Measurements from ENCODE around the gene MYO1H. TPM values are rescaled to one million over a fixed set of nuclear protein-coding genes. Genes with fewer than 3 reads are reported as not detected.

Gene MYO1H
- total and polyA plus RNA-seq, 8 donors = 0.20 to 0.93 (median 0.32) TPM

- peaks cover 0 to 5% of the 10 kb centered on the region in 2 donors for H3K27me3 ChIP-seq
- DNase-seq (no peak), ATAC-seq (no peak)
- TF ChIP-seq, protein P1, sequence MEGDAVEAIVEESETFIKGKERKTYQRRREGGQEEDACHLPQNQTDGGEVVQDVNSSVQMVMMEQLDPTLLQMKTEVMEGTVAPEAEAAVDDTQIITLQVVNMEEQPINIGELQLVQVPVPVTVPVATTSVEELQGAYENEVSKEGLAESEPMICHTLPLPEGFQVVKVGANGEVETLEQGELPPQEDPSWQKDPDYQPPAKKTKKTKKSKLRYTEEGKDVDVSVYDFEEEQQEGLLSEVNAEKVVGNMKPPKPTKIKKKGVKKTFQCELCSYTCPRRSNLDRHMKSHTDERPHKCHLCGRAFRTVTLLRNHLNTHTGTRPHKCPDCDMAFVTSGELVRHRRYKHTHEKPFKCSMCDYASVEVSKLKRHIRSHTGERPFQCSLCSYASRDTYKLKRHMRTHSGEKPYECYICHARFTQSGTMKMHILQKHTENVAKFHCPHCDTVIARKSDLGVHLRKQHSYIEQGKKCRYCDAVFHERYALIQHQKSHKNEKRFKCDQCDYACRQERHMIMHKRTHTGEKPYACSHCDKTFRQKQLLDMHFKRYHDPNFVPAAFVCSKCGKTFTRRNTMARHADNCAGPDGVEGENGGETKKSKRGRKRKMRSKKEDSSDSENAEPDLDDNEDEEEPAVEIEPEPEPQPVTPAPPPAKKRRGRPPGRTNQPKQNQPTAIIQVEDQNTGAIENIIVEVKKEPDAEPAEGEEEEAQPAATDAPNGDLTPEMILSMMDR (IDR thresholded peaks at IDR 0.05) = no peak
- H3K27ac ChIP-seq = no peak overlapping the region
- H3K4me1 ChIP-seq = no peaks in the 10 kb centered on the region
- intact Hi-C loops (cut with DNase I) = no loop called here
- no peaks in the 10 kb centered on the region for H3K9me3 ChIP-seq
- no peak overlapping the region for H3K4me3 ChIP-seq
- H3K36me3 ChIP-seq = no peaks in the 10 kb centered on the region
These were observed 17.1 kb upstream of the MYO1H start for GRCh38 chr12:109330282-109331230.

GRCh38 chr12:109331301-109331952 is 16.3 kb upstream of the MYO1H start:
- Histone ChIP-seq H3K4me3 (no peak overlapping the region), H3K9me3 (no peaks in the 10 kb centered on the region), H3K4me1 (no peaks in the 10 kb centered on the region), H3K27ac (no peak overlapping the region), H3K27me3 (peaks cover 0 to 5% of the 10 kb centered on the region in 2 donors), H3K36me3 (no peaks in the 10 kb centered on the region)
- ATAC-seq = no peak
- DNase-seq = no peak
- intact Hi-C loops (cut with DNase I) = no loop called here
- TF ChIP-seq, protein P1 (IDR thresholded peaks at IDR 0.05) = no peak

GRCh38 chr12:109334887-109335286 is 12.8 kb upstream of the MYO1H start:
- no peak for DNase-seq
- intact Hi-C loops (cut with DNase I) = no loop called here
- no peak for ATAC-seq
- Histone ChIP-seq H3K9me3 (no peaks in the 10 kb centered on the region), H3K36me3 (no peaks in the 10 kb centered on the region), H3K4me3 (no peak overlapping the region), H3K27ac (no peak overlapping the region), H3K27me3 (no peaks in the 10 kb centered on the region), H3K4me1 (no peaks in the 10 kb centered on the region)
- TF ChIP-seq, protein P1 (IDR thresholded peaks at IDR 0.05) = no peak

GRCh38 chr12:109336593-109336992 is 11.1 kb upstream of the MYO1H start:
- TF ChIP-seq, protein P1 (IDR thresholded peaks at IDR 0.05) = no peak
- ATAC-seq = no peak
- peaks cover 0 to 5% of the 10 kb centered on the region in 2 donors for H3K27me3 ChIP-seq
- intact Hi-C loops (cut with DNase I) = no loop called here
- no peak overlapping the region for H3K4me3 ChIP-seq
- no peaks in the 10 kb centered on the region for H3K4me1 ChIP-seq
- H3K27ac ChIP-seq = no peak overlapping the region
- H3K9me3 ChIP-seq = no peaks in the 10 kb centered on the region
- no peaks in the 10 kb centered on the region for H3K36me3 ChIP-seq
- no peak for DNase-seq

- TF ChIP-seq, protein P1 (IDR thresholded peaks at IDR 0.05) = no peak
- no peaks in the 10 kb centered on the region for H3K4me1 ChIP-seq
- H3K36me3 ChIP-seq = no peaks in the 10 kb centered on the region
- no peak for ATAC-seq
- H3K27me3 ChIP-seq = peaks cover 0 to 5% of the 10 kb centered on the region in 2 donors
- H3K4me3 ChIP-seq = no peak overlapping the region
- no peak for DNase-seq
- no peaks in the 10 kb centered on the region for H3K9me3 ChIP-seq
- intact Hi-C loops (cut with DNase I) = no loop called here
- no peak overlapping the region for H3K27ac ChIP-seq
These were observed 4.0 kb upstream of the MYO1H start for GRCh38 chr12:109343677-109344076.

Measured in left lung (tissue), 10 donors.